HG02981 (cell line): Measurements from ENCODE around the gene AGTPBP1.

ENCODE experiments used
- ATAC-seq: cut with Tn5 transposase; IDR thresholded peaks from one replicate; pipeline ENCODE4 v1.9.1; 2021; ENCODE audit warnings: mild to moderate bottlenecking, moderate library complexity; ENCODE audit not compliant: unreplicated experiment

The AGTPBP1 gene

GRCh38 chr9:85541876-85542275, 199.9 kb downstream of the AGTPBP1 start:
- ATAC-seq: no peak

- no peak for ATAC-seq
Observed at GRCh38 chr9:85536514-85536913, 205.2 kb downstream of the AGTPBP1 start.

- ATAC-seq: no peak
Observed at GRCh38 chr9:85536076-85536475, 205.7 kb downstream of the AGTPBP1 start.

GRCh38 chr9:85534340-85534739, 207.4 kb downstream of the AGTPBP1 start:
- no peak for ATAC-seq

GRCh38 chr9:85533538-85533937, 208.2 kb downstream of the AGTPBP1 start:
- no peak for ATAC-seq

- no peak for ATAC-seq
Observed at GRCh38 chr9:85530721-85531120, 211.0 kb downstream of the AGTPBP1 start.

GRCh38 chr9:85528607-85529006, 213.1 kb downstream of the AGTPBP1 start:
- no peak for ATAC-seq

GRCh38 chr9:85528142-85528541, 213.6 kb downstream of the AGTPBP1 start:
- no peak for ATAC-seq

GRCh38 chr9:85527331-85528020, 214.3 kb downstream of the AGTPBP1 start:
- no peak for ATAC-seq

- no peak for ATAC-seq
Observed at GRCh38 chr9:85524531-85524930, 217.2 kb downstream of the AGTPBP1 start.

- no peak for ATAC-seq
Observed at GRCh38 chr9:85523202-85523601, 218.6 kb downstream of the AGTPBP1 start.

- ATAC-seq: no peak
Observed at GRCh38 chr9:85522459-85523092, 219.2 kb downstream of the AGTPBP1 start.

GRCh38 chr9:85521371-85522197, 220.2 kb downstream of the AGTPBP1 start:
- ATAC-seq: no peak

GRCh38 chr9:85516976-85517637, 224.6 kb downstream of the AGTPBP1 start:
- ATAC-seq: no peak

- ATAC-seq: no peak
Observed at GRCh38 chr9:85516455-85516854, 225.3 kb downstream of the AGTPBP1 start.

- ATAC-seq: no peak
Observed at GRCh38 chr9:85515021-85515420, 226.7 kb downstream of the AGTPBP1 start.

GRCh38 chr9:85514256-85514655, 227.5 kb downstream of the AGTPBP1 start:
- ATAC-seq: no peak

GRCh38 chr9:85511746-85512145, 230.0 kb downstream of the AGTPBP1 start:
- ATAC-seq: no peak

GRCh38 chr9:85510830-85511504, 230.8 kb downstream of the AGTPBP1 start:
- ATAC-seq: no peak

GRCh38 chr9:85508616-85509015, 233.1 kb downstream of the AGTPBP1 start:
- ATAC-seq: no peak

- no peak for ATAC-seq
Observed at GRCh38 chr9:85505612-85506011, 236.1 kb downstream of the AGTPBP1 start.
